Limb (tissue), 2 donors: ENCODE measurements around the gene BDNF.
"Not testable (repeated sequence)": the region's sequence is repeated elsewhere in the genome, so short reads cannot be mapped to it uniquely, and the experiment has no call there.

Source experiments
- DNase-seq, 2 donors: peaks; one replicate each; pipeline ENCODE4 v3.0.0-alpha.2; 2016; ENCODE audit errors: extremely low spot score in 2 of 2

The BDNF gene

DNA sequence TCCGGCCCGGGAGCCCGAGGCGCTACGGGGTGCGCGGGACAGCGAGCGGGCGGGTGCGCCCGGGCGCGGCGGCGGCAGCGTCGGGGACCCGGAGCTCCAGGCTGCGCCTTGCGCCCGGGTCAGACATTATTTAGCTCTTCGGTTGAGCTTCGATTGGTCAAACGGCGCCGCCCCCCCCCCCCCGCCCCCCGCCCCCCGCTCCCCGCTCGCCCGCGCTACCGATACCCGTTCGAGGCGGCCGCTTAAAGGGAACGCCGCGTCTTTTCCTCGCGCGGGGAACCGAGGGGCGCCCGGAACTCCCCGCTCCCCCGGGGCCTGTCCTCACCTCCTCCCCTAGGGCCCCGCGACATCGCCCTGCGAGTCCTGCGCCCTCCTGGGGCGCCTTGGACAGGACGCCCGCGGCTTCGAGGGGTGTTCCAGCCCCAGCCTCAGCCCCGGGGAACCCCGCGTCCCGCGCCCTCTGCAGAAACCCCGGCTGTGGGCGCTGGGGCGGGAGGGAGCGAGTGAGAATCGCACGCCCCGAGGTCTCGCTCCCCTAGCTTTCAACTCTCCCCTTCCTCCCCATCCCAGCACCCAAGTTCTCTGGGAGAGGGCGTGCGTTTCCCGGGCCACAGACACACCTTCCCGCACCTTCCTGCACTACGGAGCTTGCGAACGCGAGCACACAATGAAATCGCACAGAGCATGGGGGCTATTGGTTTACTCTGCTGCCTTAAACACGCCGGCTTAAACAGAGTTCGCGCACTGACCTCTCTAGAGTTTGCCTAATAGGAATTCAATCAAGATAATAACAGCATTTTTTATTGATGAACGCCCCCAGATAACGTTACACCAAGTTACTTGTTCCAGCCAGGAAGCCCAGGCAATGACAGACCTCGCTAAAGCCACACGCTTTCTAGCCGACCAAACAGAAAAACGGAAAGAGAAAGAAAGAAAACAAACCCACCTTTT, at the start of gene BDNF:
BDNF (minus strand) TSS at position 105 of the 951 bp plus-strand sequence. CDS start 41,891 bp downstream, outside the sequence.
- peak in 1 of 2 donors; percentile 71 for DNase-seq

DNA sequence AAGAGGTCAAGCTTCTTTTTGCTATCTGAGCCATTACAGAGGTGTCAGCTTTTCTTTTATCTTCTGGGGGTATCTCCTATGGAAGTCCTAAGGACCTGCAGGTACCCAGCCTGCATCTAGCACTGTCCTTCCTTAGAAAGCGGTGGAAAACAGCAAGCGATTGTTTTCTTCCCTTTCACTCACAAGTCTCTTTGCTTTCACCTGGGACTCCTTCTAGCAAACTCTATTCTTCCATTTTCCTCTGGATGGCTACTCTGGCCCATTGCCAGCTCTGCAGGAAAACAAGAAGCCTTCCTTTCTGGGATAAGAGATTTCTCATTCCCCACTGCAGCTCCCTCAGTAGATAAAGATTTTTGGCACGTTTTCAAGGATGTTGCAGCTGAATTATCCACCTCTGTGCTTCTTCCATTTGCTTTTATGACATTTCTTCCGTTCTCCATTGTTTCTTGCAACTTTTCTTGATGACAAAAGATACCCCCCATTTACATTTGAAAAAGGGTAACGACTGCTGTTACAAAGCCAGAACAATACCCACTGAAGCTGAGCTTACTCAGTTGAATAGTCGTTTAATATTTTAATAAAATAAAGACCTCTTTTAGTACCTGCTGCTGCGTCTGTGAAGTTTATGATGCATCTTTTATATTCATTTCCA, 40.2 kb upstream of the BDNF start:
- DNase-seq, result no peak

DNA sequence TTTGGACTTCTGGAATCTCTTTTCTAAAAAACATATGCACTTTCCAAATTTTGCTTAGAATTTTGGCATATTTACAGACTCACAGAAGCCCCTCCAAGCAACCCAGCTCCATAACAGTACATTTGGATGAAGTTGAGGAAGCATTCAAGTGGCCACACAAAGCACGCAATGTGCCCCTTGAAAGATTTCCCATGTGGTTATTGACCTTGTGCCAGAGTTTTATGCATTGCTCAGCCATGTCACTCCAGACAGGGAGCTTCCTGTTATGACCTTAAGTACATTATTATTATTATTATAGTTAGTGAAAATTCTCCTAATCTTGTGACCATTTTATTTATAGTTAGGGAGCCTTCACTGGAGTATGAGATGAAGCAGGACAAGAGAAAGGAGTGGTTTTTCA, 35.0 kb upstream of the BDNF start:
- DNase-seq, result no peak

DNA sequence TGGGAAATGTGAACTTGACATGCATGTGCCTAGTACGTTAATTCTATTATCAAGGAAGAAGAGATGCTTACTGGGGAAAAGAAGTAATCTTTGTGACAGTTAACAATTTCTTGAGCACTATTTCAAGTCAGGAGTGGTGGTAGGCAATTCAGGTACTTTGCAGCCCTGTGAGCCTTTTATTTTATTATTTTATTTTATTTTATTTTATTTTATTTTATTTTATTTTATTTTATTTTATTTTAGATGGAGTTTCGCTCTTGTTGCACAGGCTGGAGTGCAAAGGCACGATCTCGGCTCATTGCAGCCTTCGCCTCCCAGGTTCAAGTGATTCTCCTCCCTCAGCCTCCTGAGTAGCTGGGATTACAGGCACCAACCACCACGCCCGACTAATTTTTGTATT, 31.5 kb upstream of the BDNF start:
- DNase-seq, result not testable (repeated sequence)

DNA sequence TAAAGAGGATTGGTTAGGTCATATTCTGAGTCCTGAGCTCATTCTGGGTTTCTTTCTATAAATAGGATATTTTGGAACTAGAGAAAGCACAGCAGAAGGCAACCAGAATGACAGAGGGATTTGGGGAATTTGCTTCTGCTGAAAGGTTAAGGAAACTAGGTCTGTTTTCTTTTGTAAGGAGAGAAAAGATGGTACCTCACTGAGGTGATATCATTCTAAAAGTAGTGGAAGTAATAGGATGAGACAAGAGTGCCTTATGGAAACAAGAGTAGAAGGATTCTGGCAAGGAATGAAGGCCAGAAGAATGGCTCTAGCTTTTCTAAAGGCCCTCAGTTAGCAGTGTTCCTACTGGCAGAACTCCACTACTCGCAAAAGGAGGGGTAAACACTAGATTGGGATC, 26.7 kb upstream of the BDNF start:
- DNase-seq, result no peak

DNA sequence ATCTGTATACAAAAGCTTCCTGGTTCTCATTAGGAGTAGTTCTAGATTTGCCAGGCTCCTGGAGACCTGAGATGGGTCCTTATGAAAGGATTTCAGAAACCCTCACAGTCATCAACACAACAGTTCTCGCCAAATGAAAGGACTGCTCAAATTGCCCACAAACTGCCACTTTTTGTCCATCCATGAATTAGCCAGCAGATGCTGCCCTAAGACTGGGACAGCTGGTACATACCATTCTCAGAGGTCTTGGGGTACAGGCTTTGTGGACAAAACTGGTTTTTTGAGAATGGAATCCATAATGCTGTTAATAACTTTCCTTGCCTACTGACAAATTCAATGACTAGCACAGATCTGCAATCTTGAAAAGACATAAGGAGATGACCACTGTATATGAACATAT, 23.4 kb upstream of the BDNF start:
- DNase-seq, result no peak

DNA sequence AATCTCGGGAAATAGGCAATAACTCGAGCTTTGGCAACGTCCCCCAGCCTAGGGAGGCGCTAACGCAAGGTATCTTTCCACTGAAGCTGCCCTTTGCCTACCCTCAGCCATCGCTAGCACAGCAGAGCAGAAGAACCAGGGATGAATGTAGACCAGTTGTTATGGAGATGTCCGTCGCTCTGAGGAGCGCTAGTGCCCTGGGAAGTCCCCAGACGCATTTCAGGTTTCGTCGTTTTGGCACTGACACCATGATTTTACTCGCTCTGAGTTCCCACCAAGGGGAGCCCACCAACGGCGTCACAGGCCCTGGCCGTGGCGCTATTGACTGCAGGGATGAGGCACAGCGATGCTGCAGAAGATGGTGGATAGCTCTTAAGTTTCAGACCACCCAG, 22.7 kb upstream of the BDNF start:
- DNase-seq, result peak in 1 of 2 donors; percentile 33

DNA sequence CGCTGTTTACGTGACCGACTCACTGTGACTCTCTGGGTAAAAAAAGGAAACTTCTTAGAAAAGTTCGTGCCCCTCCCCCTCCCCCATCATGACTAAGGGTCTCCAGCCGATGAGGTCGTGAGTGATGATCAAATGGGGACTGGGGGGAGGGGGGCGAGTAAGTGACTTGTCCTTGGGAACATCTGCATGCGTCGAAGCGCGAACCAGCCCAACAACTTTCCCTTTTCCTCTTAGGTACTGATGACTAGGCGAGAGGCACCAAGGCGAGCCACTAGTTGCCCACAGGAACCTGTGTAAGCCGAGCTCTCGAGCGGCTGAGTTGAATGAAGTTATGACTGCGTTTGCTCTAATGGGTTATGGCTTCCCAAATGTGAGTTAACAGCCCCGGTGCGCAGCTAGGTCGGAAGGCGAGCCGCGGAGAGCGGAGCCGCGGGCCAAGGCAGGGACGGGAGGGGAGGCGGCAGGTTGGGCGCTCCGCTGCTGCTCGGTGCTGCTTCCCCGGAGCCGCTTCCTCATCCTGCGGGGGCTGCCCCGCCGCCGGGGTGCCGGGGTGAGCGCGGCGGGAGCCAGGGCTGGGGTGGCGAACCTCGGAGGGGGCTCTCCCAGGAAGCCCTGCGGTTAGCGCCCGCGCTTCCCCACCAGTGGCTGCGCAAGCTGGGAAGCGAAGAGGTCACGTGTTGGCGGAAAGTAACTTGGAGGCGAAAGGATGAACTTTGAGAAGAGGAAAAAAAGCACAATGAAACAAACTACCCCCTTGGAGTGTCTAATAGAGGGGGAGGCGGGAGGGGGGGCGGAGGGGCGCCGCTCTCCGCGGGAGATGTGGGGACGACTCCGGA, 22.1 kb upstream of the BDNF start:
- peak in 1 of 2 donors; percentile 45 for DNase-seq

DNA sequence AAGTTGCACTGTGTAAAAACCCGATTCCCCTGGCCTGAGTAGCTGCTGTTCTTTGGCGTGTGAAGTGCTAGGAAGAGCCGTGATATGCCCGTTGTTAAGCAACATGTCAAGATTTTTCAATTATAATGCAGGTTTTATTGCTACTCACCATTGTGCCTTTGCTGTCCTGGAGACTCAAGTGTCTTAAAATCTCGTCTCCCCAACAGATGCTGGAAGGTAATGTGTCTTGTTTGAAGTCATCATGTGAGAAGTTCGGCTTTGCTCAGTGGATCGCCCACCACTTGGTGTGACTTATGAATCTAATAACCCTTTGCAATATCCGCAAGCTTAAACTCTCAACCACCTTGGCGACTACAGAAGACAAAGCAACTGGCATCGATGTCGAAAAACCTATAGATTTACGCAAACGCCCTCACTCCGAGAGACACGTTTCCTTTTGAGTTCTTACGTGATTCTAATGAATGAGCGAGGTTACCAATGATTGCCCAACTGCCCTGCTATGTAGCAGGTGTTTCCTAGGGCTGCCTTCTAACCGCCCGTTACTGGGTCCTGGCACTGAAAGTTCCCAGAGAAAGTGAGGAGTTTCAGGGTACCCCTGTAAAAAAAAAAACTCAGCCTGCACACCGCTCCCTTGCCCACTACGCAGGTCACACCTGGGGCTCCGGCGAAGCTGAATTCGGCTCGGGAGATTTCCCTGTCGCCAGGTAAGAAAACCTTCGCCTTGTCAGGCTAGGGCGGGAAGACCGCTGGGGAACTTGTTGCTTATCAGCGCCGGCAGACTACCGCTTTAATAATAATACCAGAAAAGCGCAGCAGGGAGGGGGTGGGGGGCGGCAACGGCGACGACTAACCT, 21.2 kb upstream of the BDNF start:
- no peak for DNase-seq

DNA sequence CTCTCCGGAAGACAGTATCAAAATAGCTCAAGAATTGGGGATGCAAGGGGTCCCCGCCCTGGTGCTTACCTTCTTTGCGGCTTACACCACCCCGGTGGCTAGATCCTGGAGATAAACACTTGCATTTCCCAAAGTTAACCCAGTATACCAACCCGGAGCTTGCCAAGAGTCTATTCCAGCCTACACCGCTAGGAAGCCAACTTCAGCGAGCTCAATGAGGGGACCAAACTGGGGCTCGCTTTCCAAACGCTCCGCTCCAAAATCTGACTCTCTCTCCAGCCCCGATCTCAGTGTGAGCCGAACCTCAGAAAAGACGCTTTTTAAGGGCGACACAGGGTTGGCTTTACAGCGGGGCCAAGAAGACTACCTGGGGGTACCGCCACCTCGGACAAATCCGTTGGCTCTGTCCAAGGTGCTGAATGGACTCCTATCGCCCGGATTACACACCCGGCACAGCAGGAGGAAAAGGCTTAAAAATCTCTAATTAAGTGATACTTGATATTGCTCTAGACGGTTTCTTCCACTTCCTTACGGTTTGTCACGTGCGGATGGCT, 20.1 kb upstream of the BDNF start:
- DNase-seq, result peak in 1 of 2 donors; percentile 78

DNA sequence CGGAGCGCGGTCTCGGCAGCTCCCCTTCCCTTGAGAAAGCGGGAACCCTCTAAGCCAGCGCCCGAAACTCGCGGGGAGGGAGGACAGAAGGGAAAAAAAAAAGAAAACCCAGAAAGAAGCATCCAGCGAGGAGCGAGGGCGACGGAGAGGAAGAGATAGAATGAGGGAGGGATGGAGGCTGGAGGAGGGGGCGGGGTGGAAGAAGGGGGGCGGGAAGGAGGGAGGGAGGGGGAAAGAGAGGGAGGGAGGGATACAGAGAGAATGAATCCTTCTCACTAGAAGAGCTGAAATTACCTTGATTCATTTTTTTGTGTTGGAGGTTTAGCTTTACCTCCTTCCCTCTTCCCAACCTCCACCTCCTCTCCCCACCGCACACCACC, 19.3 kb upstream of the BDNF start:
- no peak for DNase-seq

DNA sequence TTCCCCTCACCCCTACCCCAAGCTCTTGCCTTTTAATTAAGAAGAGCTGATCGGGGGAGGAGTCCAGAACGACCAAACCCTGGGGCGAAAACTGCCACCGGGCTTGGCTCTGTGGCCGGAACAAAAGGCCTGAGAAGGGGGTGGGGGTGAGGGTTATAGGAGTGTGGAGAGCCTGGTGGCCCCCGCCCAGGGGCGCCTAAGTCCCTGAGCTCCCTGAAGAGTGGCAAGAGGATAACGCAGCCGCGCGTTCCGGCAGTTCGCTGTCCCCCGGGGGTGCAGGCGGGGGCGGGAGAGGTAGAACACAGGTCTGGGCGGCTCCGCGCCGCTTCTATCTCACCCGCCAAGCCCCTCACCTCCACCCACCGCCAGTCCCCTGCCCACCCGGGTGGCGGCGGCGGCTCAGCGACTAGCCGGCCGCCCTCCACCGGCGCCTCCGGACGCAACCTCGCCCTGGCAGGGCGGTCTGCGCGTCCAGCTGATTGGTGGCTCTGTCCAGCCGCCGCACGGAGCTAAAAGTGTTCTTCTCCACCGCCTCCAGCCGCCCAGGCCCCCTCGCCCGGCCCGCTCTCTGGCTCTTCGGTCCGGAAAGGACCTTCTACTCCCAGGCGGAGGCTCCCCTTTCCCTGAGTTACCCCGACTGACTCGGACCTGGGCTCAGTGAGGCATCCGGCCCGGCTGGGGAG, 18.7 kb upstream of the BDNF start:
- peak in 1 of 2 donors; percentile 70 for DNase-seq

DNA sequence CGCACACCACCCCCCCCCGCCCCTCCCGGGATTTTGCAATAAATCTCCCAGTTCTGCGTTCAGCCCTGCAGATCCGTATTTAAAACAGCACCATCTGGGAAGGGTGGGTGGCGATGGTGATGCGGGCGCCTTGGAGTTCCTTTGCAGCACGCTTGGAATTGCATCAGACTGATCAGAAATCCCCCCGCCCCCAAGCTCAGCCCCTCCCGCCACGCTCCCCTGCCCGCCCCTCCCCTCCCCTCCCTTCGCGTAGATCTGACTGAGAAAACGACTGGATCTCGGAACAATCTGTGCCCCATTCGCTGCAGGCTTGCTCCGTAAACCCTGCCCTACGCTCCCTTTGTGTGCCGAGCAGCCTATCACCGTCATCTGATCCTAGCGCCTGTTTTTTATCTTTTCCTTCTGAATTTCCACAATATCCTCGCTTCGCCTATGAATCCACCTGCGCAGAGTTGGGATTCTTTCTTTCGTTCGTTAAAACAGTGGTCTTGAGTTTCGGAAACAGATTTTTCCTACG, 18.1 kb upstream of the BDNF start:
- peak in 1 of 2 donors; percentile 75 for DNase-seq

DNA sequence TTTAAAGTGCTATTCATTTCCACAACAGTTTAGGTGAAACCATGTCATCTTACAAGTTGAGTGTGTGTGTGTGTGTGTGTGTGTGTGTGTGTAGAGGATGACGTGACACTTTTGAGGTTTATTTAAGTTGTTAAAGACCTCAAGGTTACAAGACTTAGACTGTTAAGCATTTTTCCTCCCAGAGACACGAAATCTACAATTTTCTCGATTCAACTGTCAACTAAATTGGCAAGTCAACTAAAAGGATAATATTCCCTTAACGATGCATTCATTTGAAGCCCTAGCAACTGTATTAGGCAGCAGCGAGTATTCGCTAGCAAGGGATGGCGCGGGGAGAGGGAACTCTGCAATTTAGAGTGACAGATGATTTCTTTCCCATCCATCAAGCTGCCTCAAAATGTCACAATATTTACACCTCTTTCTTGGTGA, 17.6 kb upstream of the BDNF start:
- DNase-seq, result no peak

DNA sequence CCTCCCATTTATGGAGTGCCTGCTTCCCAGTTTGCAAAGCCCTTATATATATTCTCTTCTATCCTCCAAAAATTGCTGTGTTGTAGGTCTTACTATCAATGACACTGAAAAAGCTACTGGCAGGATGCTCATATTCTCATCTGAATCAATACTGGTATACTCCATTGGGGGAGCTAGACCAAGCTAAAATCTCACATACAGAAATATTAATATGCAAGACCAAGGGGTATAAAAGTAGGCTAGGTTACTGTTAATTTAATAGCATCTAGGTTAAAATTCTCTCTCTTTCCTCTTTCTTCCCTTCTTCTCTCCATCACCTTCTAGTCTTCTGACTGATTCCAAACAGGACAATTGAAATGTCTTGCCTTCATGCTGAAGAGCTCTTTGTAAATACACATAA, 17.1 kb upstream of the BDNF start:
- no peak for DNase-seq

DNA sequence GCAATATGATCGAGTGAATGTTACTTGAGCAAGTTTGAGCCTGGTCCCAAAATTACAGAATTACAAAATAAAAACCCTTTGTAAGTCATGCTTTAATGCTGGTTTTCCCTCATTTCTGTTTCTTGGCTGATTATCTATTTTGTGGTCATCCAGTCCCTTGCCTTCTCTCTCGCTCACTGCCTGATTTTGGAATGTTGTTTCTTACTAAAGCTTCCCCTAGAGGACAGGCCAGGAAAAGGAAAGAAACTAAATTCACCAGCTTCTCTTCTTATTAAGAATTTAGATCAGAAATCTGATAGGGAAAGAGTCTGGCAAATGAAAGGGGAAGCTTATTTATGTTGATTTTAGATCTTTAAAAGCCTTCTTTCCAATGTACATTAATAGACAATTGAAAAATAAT, 16.6 kb upstream of the BDNF start:
- DNase-seq, result no peak

DNA sequence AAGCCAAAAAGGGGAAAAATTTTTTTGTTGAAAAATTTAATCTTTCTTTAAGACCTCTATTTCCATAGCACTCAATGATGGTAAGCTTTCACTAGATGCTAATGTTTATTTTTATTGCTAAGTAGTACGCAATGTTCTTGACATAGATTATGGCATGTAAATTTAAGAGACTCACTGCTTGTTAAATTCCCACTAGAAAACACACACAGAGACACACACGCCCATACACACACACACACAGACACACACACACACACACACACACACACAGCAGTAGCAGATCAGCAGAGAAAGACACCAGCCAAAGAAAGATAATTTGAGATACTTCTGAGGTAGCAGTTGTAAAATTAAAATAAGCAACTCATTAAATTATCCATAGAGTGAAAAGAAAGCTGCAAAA, 16.0 kb upstream of the BDNF start:
- DNase-seq, result no peak

DNA sequence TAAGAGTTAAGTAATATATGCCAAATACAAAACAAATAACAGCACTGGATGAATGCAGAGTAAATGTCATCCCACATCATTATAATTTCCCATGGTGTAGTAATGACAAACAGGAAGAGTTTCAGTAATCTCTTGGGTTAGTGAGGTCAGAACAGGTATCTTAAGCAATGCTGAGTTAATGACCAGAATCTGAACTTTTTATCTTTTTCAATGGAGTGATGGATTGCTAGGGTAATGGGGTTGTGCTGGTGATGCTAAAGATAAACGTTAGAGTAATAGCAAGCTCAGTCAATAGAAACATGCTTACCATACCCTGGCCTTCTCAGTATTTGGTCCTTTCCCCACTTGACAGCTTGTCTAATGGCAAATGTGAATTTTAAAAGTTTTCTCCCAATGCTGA, 11.5 kb upstream of the BDNF start:
- no peak for DNase-seq

DNA sequence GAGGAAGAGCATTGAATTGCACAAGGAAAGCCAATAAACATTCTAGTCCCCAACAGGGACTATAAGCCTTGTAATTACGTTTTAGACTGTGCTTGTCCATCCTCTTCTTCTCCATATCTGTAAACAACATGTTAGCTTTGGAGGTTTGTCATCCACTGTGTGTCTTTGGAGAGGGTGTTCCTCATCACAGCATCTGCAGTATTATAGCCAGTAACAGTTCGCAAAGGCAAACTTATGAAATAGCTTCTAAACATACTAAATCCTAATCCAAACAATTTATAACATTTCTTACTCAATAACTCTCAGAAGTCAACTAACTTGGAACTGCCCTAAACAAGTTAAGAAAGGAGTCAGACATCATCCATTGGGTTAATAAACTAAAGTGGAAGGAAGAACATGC, 10.3 kb upstream of the BDNF start:
- DNase-seq, result no peak

DNA sequence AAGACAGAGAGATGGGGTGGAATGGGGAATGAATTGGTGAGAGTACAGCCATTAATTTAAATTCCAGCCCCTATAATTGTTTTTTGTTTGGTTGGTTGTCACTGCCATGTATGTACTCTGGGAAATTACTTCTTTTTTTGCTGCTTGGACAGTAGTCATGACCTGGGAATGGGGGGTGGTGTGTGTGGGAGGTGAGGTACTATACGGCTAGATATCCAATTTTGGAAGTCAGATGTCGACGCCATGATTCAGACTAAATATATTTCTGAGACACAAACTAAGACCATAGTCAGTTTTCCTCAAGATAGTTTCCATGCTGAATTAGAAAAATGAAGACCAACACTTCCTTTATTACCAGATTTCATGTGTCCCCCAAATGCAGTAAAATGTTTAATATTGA, 7.4 kb upstream of the BDNF start:
- no peak for DNase-seq
